SK-N-SH treated with all-trans-retinoic acid at 6 μM for 48 hours (cell line): ENCODE measurements around the gene AGBL1.

Experiments used
- ATAC-seq: fragments of 200-7000 bp; cut with Tn5 transposase; 3 replicates; pipeline ENCODE4 v1.9.1; 2020; ENCODE audit warnings: mild to moderate bottlenecking, moderate library complexity
- ARNTL ChIP-seq: fragments of 450-650 bp; formaldehyde crosslinking; IDR thresholded peaks from 2 replicates; pipeline ENCODE4 v1.5.0; 2020; ENCODE audit warnings: low read depth, mild to moderate bottlenecking, moderate library complexity, borderline replicate concordance
- BACH2 ChIP-seq: fragments of 250-450 bp; sonication (Bioruptor Pico); IDR thresholded peaks from 2 replicates; pipeline ENCODE4 v1.9.0; 2021; ENCODE audit warnings: mild to moderate bottlenecking, borderline replicate concordance
- CSDC2 ChIP-seq: fragments of 250-450 bp; sonication (Bioruptor Pico); IDR thresholded peaks from 2 replicates; pipeline ENCODE4 v1.5.0; 2020; ENCODE audit warnings: mild to moderate bottlenecking, moderate library complexity
- ESRRG ChIP-seq: fragments of 250-450 bp; sonication (Bioruptor Pico); IDR thresholded peaks from 2 replicates; pipeline ENCODE4 v1.6.1; 2021; ENCODE audit warnings: mild to moderate bottlenecking
- GLIS3 ChIP-seq: fragments of 250-450 bp; sonication (Bioruptor Pico); IDR thresholded peaks from 2 replicates; pipeline ENCODE4 v1.5.0; 2020; ENCODE audit warnings: mild to moderate bottlenecking, moderate library complexity
- ISL1 ChIP-seq: fragments of 250-450 bp; sonication (Bioruptor Pico); IDR thresholded peaks from 2 replicates; pipeline ENCODE4 v2.1.2; 2022; ENCODE audit warnings: mild to moderate bottlenecking, moderate library complexity
- OSR1 ChIP-seq: fragments of 250-450 bp; sonication (Bioruptor Pico); IDR thresholded peaks from 2 replicates; pipeline ENCODE4 v1.8.0; 2022; ENCODE audit warnings: moderate library complexity, mild to moderate bottlenecking, inconsistent platforms
- PPARA ChIP-seq: fragments of 250-450 bp; sonication (Bioruptor Pico); IDR thresholded peaks from 2 replicates; pipeline ENCODE4 v1.5.0; 2020; ENCODE audit warnings: mild to moderate bottlenecking, borderline replicate concordance
- RARB ChIP-seq: fragments of 250-450 bp; sonication (Bioruptor Pico); IDR thresholded peaks from 2 replicates; pipeline ENCODE4 v1.8.0; 2021; ENCODE audit warnings: mild to moderate bottlenecking, moderate library complexity
- SNAI2 ChIP-seq: fragments of 250-450 bp; sonication (Bioruptor Pico); IDR thresholded peaks from 2 replicates; pipeline ENCODE4 v1.5.0; 2020; ENCODE audit warnings: mild to moderate bottlenecking, moderate library complexity
- TCF4 ChIP-seq: fragments of 250-450 bp; sonication (Bioruptor Pico); IDR thresholded peaks from 2 replicates; pipeline ENCODE4 v1.8.0; 2021; ENCODE audit warnings: mild to moderate bottlenecking, moderate library complexity, borderline replicate concordance
- TOX ChIP-seq: fragments of 250-450 bp; sonication (Bioruptor Pico); IDR thresholded peaks from 2 replicates; pipeline ENCODE4 v1.8.0; 2021; ENCODE audit warnings: mild to moderate bottlenecking, moderate library complexity, borderline replicate concordance
- ZC3H10 ChIP-seq: fragments of 250-450 bp; sonication (Bioruptor Pico); IDR thresholded peaks from 2 replicates; pipeline ENCODE4 v1.5.1; 2021; ENCODE audit warnings: mild to moderate bottlenecking, moderate library complexity
- ZFP3 ChIP-seq: fragments of 250-450 bp; sonication (Bioruptor Pico); IDR thresholded peaks from 2 replicates; pipeline ENCODE4 v1.5.0; 2020; ENCODE audit warnings: mild to moderate bottlenecking, moderate library complexity
- ZFP30 ChIP-seq: fragments of 450-650 bp; formaldehyde crosslinking; IDR thresholded peaks from 2 replicates; pipeline ENCODE4 v1.5.0; 2022; ENCODE audit warnings: mild to moderate bottlenecking, moderate library complexity
- ZNF565 ChIP-seq: fragments of 450-650 bp; formaldehyde crosslinking; conservative IDR thresholded peaks from 2 replicates; pipeline ENCODE4 v1.5.0; 2020; ENCODE audit warnings: low read depth, mild to moderate bottlenecking, moderate library complexity
- ZNF70 ChIP-seq: fragments of 450-650 bp; formaldehyde crosslinking; IDR thresholded peaks from 2 replicates; pipeline ENCODE4 v1.5.0; 2020; ENCODE audit warnings: mild to moderate bottlenecking, moderate library complexity
- TF ChIP-seq, protein P1 (sequence below): fragments of 250-450 bp; sonication (Bioruptor Pico); IDR thresholded peaks from 2 replicates; pipeline ENCODE4 v1.5.1; 2020; ENCODE audit warnings: low read depth, mild to moderate bottlenecking, moderate library complexity
- TF ChIP-seq, protein P2 (sequence below): fragments of 250-450 bp; sonication (Bioruptor Pico); IDR thresholded peaks from 2 replicates; pipeline ENCODE4 v1.8.0; 2021; ENCODE audit warnings: low read depth, mild to moderate bottlenecking, moderate library complexity, borderline replicate concordance
- TF ChIP-seq, protein P3 (sequence below): fragments of 250-450 bp; sonication (Bioruptor Pico); IDR thresholded peaks from 2 replicates; pipeline ENCODE4 v1.5.1; 2021; ENCODE audit warnings: mild to moderate bottlenecking, moderate library complexity
- TF ChIP-seq, protein P4 (sequence below): fragments of 250-450 bp; sonication (Bioruptor Pico); IDR thresholded peaks from 2 replicates; pipeline ENCODE4 v1.8.0; 2020; ENCODE audit warnings: mild to moderate bottlenecking, moderate library complexity, borderline replicate concordance

Gene AGBL1

DNA sequence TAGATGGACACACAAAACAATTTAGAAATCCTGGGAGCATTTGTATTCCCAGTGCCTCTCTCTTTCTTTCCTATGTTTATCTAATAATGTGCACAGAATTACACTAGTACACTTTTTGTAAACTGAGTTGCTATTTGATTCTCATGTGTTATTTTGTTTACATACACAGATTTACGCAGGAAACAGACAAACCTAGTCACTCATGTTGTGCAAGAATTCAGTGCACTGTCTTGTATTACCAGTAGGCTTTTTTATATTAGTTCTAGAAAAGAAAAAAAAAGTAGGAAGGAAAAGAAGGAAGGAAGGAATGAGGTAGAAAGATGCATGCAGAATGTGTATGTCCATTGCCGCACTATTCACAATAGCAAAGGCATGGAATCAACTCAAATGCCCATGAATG, 257.4 kb downstream of the AGBL1 start:
- ATAC-seq: no peak
- TF ChIP-seq RARB (CRISPR knock-in tag) (no peak), GLIS3 (CRISPR knock-in tag) (no peak), ZFP3 (CRISPR knock-in tag) (no peak), ARNTL (CRISPR knock-in tag) (no peak), TOX (CRISPR knock-in tag) (no peak), ZNF565 (CRISPR knock-in tag) (no peak), PPARA (CRISPR knock-in tag) (no peak), OSR1 (CRISPR knock-in tag) (no peak), ISL1 (CRISPR knock-in tag) (no peak), ESRRG (CRISPR knock-in tag) (no peak), SNAI2 (CRISPR knock-in tag) (no peak)
- TF ChIP-seq, protein P1, sequence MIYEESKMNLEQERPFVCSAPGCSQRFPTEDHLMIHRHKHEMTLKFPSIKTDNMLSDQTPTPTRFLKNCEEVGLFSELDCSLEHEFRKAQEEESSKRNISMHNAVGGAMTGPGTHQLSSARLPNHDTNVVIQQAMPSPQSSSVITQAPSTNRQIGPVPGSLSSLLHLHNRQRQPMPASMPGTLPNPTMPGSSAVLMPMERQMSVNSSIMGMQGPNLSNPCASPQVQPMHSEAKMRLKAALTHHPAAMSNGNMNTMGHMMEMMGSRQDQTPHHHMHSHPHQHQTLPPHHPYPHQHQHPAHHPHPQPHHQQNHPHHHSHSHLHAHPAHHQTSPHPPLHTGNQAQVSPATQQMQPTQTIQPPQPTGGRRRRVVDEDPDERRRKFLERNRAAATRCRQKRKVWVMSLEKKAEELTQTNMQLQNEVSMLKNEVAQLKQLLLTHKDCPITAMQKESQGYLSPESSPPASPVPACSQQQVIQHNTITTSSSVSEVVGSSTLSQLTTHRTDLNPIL (CRISPR knock-in tag): no peak
- TF ChIP-seq, protein P2, sequence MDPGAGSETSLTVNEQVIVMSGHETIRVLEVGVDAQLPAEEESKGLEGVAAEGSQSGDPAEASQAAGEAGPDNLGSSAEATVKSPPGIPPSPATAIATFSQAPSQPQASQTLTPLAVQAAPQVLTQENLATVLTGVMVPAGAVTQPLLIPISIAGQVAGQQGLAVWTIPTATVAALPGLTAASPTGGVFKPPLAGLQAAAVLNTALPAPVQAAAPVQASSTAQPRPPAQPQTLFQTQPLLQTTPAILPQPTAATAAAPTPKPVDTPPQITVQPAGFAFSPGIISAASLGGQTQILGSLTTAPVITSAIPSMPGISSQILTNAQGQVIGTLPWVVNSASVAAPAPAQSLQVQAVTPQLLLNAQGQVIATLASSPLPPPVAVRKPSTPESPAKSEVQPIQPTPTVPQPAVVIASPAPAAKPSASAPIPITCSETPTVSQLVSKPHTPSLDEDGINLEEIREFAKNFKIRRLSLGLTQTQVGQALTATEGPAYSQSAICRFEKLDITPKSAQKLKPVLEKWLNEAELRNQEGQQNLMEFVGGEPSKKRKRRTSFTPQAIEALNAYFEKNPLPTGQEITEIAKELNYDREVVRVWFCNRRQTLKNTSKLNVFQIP (CRISPR knock-in tag): no peak
- TF ChIP-seq, protein P3, sequence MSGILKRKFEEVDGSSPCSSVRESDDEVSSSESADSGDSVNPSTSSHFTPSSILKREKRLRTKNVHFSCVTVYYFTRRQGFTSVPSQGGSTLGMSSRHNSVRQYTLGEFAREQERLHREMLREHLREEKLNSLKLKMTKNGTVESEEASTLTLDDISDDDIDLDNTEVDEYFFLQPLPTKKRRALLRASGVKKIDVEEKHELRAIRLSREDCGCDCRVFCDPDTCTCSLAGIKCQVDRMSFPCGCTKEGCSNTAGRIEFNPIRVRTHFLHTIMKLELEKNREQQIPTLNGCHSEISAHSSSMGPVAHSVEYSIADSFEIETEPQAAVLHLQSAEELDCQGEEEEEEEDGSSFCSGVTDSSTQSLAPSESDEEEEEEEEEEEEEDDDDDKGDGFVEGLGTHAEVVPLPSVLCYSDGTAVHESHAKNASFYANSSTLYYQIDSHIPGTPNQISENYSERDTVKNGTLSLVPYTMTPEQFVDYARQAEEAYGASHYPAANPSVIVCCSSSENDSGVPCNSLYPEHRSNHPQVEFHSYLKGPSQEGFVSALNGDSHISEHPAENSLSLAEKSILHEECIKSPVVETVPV (CRISPR knock-in tag): no peak

DNA sequence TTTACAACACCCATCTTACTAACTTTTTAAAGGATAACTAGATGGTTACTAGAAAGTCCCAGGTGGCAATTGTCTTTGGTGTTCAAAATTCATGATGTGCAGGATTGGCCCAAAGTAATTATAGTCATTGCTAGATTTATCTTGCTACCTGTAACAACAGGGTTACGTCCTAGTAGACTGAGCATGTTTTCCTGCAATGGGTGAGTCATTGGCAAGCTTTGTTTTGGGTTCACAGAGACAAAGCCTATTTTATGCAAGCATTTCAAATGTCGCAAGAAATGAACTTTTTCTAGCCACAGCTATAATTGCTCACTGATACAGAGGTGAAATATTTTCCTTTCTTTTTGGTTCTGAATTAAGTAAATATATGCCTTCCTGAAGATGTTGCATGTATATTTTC, 267.6 kb downstream of the AGBL1 start:
- TF ChIP-seq, protein P3 (CRISPR knock-in tag): no peak
- TF ChIP-seq, protein P4, sequence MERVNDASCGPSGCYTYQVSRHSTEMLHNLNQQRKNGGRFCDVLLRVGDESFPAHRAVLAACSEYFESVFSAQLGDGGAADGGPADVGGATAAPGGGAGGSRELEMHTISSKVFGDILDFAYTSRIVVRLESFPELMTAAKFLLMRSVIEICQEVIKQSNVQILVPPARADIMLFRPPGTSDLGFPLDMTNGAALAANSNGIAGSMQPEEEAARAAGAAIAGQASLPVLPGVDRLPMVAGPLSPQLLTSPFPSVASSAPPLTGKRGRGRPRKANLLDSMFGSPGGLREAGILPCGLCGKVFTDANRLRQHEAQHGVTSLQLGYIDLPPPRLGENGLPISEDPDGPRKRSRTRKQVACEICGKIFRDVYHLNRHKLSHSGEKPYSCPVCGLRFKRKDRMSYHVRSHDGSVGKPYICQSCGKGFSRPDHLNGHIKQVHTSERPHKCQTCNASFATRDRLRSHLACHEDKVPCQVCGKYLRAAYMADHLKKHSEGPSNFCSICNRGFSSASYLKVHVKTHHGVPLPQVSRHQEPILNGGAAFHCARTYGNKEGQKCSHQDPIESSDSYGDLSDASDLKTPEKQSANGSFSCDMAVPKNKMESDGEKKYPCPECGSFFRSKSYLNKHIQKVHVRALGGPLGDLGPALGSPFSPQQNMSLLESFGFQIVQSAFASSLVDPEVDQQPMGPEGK (CRISPR knock-in tag): no peak
- TF ChIP-seq ARNTL (CRISPR knock-in tag) (no peak), SNAI2 (CRISPR knock-in tag) (no peak), ZC3H10 (CRISPR knock-in tag) (no peak), CSDC2 (CRISPR knock-in tag) (no peak), TCF4 (CRISPR knock-in tag) (no peak), ISL1 (CRISPR knock-in tag) (no peak), OSR1 (CRISPR knock-in tag) (no peak), TOX (CRISPR knock-in tag) (no peak)
- TF ChIP-seq, protein P1 (CRISPR knock-in tag): no peak
- ATAC-seq: no peak

DNA sequence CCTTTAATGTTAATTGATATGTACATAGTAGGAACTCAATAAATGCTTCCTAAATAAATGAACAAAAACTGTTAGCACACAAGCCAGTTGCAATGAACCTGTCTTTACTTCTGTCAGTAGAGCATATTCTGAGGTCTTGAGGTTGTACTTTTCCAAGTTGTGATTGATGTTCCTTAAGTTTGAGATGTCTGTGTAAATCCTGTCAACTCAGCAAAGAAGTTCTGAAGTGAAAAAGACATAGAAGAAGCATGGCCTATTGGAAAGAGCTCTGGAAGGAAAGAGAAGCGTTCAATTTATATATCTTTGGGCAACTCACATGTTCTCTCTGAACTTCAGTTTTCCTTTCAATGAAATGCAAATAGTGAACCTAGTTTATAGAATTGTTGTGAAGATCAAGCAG, 269.9 kb downstream of the AGBL1 start:
- no peak for ATAC-seq
- no peak for TF ChIP-seq GLIS3 (CRISPR knock-in tag)
- TF ChIP-seq, protein P3 (CRISPR knock-in tag): no peak
- TF ChIP-seq, protein P1 (CRISPR knock-in tag): no peak
- no peak for TF ChIP-seq TOX (CRISPR knock-in tag)
- no peak for TF ChIP-seq ESRRG (CRISPR knock-in tag)
- no peak for TF ChIP-seq OSR1 (CRISPR knock-in tag)
- no peak for TF ChIP-seq ARNTL (CRISPR knock-in tag)
- TF ChIP-seq PPARA (CRISPR knock-in tag): no peak
- no peak for TF ChIP-seq ZC3H10 (CRISPR knock-in tag)
- TF ChIP-seq ISL1 (CRISPR knock-in tag): no peak
- TF ChIP-seq SNAI2 (CRISPR knock-in tag): no peak
- no peak for TF ChIP-seq ZFP30 (CRISPR knock-in tag)
- no peak for TF ChIP-seq BACH2 (CRISPR knock-in tag)
- no peak for TF ChIP-seq ZNF70 (CRISPR knock-in tag)
- no peak for TF ChIP-seq ZNF565 (CRISPR knock-in tag)
- no peak for TF ChIP-seq CSDC2 (CRISPR knock-in tag)
